Motor neuron (in vitro differentiated cells): ENCODE measurements around the gene CSF3R. TPM values are rescaled to one million over a fixed set of nuclear protein-coding genes. Genes with fewer than 3 reads are reported as not detected.
A peak's percentile ranks its signal among the peaks of the same experiment; 100 is the strongest.
"Not testable (repeated sequence)": the region's sequence is repeated elsewhere in the genome, so short reads cannot be mapped to it uniquely, and the experiment has no call there.

Source experiments
- ATAC-seq, 8 experiments: fragments of 200-7000 bp; cut with Tn5 transposase; replicated peaks in 6 of 8; 2 replicates each; pipeline ENCODE4 v1.8.0; 2021; ENCODE audit warnings: mild to moderate bottlenecking in 8 of 8, moderate library complexity in 8 of 8
- H3K27ac ChIP-seq, 2 donors: fragments of 250-450 bp; sonication (Bioruptor Pico); 2 replicates each; pipeline ENCODE4 v1.9.0; 2021; ENCODE audit warnings: antibody characterized with exemption in 2 of 2, mild to moderate bottlenecking in 2 of 2, moderate library complexity in 1 of 2
- H3K4me1 ChIP-seq, 2 donors: fragments of 250-450 bp; sonication (Bioruptor Pico); replicated peaks in 1 of 2; 2 replicates each; pipeline ENCODE4 v1.6.1; 2021; ENCODE audit warnings: antibody characterized with exemption in 2 of 2, mild to moderate bottlenecking in 2 of 2, moderate library complexity in 1 of 2
- H3K4me3 ChIP-seq, 5 donors: fragments of 250-450 bp; sonication (Bioruptor Pico); 2 replicates each; pipeline ENCODE4 v1.9.0; 2021; ENCODE audit warnings: antibody characterized with exemption in 5 of 5, mild to moderate bottlenecking in 5 of 5, moderate library complexity in 4 of 5
- WGBS, 10 experiments: fragments of 450-650 bp; shearing (Covaris generic); methylation state at CpG; one replicate each; pipeline ENCODE4 v1.0.0; 2022; 5-methylcytosine and 5-hydroxymethylcytosine counted together
- in situ Hi-C, 9 experiments: fragments of 400-800 bp; cut with MboI; loops; one replicate each; pipeline ENCODE4 v1.15.0; 2021; ENCODE audit warnings: low sequenced_read_pairs in 9 of 9, low pct_unique_long_range_greater_than_20kb in 2 of 9; ENCODE audit not compliant: unreplicated experiment in 9 of 9
- total RNA-seq, 8 experiments: library from RNA; unstranded; fragments of 300-600 nt; gene quantifications; 2 replicates each; pipeline versions ENCODE4 v1.2.3 to v1.2.4, GENCODE V29; 2022

The CSF3R gene
- total RNA-seq, 8 experiments from 2014 or later = 0.05 to 6.9 (median 1.7) TPM; not detected in 1

DNA sequence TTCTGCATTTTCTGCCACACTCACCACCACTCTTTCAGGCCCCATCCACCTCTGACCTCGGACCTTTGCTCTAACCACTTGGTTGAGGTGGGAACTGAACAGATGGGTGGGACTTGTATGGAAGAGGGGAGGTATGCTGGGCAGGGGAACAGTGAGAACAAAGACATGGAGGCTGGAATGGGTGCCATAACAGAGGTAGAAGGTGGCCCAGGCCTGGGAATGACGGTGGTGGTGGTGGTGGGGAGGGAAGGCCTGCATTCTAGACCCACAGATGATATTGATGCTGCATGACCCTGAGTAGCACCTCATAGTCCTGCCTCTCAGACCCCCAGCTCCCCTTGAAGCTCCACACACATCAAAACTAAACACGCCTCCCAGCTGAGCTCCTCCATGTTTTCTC, 5.2 kb upstream of the CSF3R start:
- in situ Hi-C loops = no loop called here

DNA sequence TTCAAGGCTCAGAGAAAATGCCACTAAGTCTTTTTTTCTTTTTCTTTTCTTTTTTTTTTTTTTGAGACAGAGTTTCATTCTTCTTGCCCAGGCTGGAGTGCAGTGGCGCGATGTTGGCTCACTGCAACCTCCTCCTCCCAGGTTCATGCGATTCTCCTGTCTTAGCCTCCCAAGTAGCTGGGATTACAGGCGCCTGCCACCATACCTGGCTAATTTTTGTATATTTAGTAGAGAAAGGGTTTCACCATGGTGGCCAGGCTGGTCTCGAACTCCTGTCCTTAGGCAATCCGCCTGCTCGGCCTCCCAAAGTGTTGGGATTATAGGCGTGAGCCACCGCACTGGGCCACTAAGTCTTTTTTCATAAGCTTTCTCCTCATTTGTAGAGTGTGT, 4.6 kb upstream of the CSF3R start:
- in situ Hi-C loops, ATAC-seq, H3K4me3 ChIP-seq, H3K27ac ChIP-seq: not testable (repeated sequence)
- H3K4me1 ChIP-seq = peaks cover 3 to 13% of the 10 kb centered on the region in 2 donors
- 65 to 100% (median 93%) methylated on average over 1 to 9 of the region's 9 CpGs; no CpG with 5 or more reads in 1 of the 10 experiments for WGBS, 10 experiments

More for the DNA sequence above, 5.2 kb upstream of the CSF3R start:
- WGBS, 10 experiments = 67 to 100% (median 90%) methylated on average over 1 to 2 of the region's 3 CpGs; no CpG with 5 or more reads in 5 of the 10 experiments
- Histone ChIP-seq H3K4me1 (peaks cover 3 to 7% of the 10 kb centered on the region in 2 donors), H3K4me3 (no peak overlapping the region), H3K27ac (no peak overlapping the region)
- ATAC-seq = no peak

DNA sequence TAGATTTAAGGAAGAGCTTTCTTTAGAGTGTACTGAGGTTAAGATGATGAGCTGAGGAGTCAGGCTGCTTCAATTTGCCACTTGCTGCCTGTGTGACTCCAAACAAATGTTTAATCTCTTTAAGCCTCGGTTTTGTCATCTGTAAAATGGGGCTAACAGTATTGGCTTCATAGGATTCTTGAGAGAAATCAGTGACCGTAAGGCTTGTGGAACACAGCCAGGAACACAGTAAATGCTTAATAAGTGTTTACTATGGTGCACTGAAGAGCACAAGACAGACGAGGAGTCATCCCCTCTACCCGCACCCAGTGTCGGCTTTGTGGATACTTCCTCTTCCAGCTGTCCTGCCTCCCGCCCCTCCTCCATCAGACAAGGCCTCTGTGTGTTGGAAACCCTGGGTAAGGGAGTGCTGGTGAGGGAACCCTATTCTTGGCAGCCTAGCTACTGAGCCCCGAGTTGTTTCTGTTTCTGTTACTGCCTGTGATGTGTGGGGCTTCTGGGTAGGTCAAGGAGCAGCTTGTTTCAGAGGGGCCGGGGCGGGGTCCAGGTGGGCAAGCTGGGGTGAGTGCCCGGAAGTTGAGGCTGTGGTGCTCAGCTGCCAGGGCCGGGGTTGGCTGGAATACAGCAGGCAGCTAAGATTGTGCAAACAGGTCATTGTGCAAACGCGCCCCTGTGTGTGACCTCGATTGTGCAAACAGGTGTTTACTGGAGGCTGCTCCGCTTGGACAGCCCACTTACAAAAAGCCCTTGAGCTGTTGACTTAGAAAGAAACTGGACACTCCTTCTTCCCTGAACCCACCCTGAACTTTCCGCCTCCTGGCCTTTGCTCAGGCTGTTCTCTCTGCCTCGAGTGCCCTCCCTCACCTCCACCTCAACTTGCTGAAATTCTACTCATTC, 4.0 kb upstream of the CSF3R start:
- in situ Hi-C loops = no loop called here
- 50 to 82% (median 70%) methylated on average over 2 to 11 of the region's 17 CpGs; no CpG with 5 or more reads in 1 of the 10 experiments for WGBS, 10 experiments
- Histone ChIP-seq H3K4me3 (no peak overlapping the region), H3K4me1 (peaks cover 6 to 19% of the 10 kb centered on the region in 2 donors), H3K27ac (no peak overlapping the region)
- ATAC-seq = peak in 3 of 8 experiments; percentile 15 to 65 (median 41)

DNA sequence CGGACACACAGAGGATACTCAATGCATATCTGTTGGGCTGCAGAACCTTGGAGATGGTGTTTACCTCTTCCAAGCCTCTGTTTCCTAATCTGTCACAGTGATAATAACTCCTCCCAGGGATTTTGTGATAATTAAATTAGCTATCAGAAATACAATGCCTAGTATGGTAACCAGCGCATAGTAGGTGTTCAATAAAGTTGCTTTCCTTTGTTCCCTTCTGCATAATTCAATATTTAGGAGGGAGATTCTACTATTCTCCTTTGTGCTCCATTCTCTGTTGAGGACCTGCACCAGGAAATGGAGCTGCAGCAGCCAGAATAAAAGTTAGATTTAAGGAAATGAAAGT, 3.4 kb upstream of the CSF3R start:
- in situ Hi-C loops = no loop called here
- no peak for ATAC-seq
- no peak overlapping the region for H3K27ac ChIP-seq
- WGBS, 10 experiments = 50 to 100% (median 100%) methylated on average over 1 to 2 of the region's 2 CpGs; no CpG with 5 or more reads in 3 of the 10 experiments
- peaks cover 10 to 23% of the 10 kb centered on the region in 2 donors for H3K4me1 ChIP-seq
- H3K4me3 ChIP-seq = no peak overlapping the region

DNA sequence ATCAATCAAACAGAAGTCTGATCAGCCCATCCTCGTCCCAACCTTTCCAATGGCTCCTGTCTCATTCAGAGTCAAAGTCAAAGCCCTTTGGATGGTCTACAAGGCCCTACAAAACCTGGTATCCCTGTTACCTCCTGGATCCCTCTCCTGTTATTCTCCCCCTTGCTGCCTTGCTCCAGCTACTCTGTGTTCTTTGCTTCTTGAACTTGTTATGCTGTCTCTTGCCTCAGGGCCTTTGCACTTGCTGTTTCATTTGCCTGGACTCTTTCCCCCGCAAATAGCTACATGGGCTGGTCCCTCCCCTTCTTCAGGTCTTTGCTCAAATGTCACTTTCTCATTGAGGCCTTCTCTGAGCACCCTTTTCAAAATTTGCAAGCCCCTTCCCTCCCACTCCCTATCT, 1.4 kb upstream of the CSF3R start:
- 38 to 100% (median 83%) methylated on average over 1 to 2 of the region's 2 CpGs; no CpG with 5 or more reads in 1 of the 10 experiments for WGBS, 10 experiments

GRCh38 chr1:36481771-36482723, 666 bp downstream of the CSF3R start:
- Histone ChIP-seq H3K4me3 (no peak overlapping the region), H3K27ac (no peak overlapping the region), H3K4me1 (peaks cover 6 to 23% of the 10 kb centered on the region in 2 donors)
- WGBS, 10 experiments = 16 to 100% (median 66%) methylated on average over 1 to 24 of the region's 26 CpGs; no CpG with 5 or more reads in 1 of the 10 experiments
- peak in 5 of 8 experiments; percentile 33 to 48 (median 38) for ATAC-seq
- in situ Hi-C loops = no loop called here

More for the DNA sequence above, 1.4 kb upstream of the CSF3R start:
- H3K27ac ChIP-seq = no peak overlapping the region
- no peak for ATAC-seq
- peaks cover 6 to 23% of the 10 kb centered on the region in 2 donors for H3K4me1 ChIP-seq
- in situ Hi-C loops = no loop called here
- no peak overlapping the region for H3K4me3 ChIP-seq

DNA sequence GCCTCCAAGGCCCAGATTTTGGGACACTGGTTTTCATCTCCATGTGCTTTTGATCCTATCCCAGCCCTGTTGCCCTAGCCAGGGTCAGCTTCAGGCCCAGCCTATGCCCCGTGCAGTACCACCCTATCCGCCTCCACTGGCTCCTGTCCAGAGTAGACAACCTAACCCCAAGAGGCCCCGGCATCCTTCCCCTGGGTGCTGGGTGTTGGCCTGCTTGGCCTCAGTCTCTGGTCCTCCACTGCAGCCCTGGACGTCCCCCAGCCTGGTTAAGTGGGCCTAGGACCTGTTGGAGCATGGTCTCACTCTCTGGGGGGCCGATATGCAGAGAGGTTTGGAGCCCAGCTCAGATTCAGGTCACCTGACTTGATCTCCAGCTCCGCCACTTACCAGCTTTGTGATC, 1.6 kb downstream of the CSF3R start:
- in situ Hi-C loops = no loop called here
- Histone ChIP-seq H3K4me3 (no peak overlapping the region), H3K4me1 (peaks cover 6 to 23% of the 10 kb centered on the region in 2 donors), H3K27ac (no peak overlapping the region)
- 76 to 100% (median 93%) methylated on average over 2 to 6 of the region's 6 CpGs; no CpG with 5 or more reads in 6 of the 10 experiments for WGBS, 10 experiments
- peak in 3 of 8 experiments; percentile 5 to 21 (median 5) for ATAC-seq

- H3K4me1 ChIP-seq = peaks cover 15 to 32% of the 10 kb centered on the region in 2 donors
- ATAC-seq = no peak
- H3K27ac ChIP-seq = no peak overlapping the region
- in situ Hi-C loops = no loop called here
- H3K4me3 ChIP-seq = no peak overlapping the region
- WGBS, 10 experiments = 40 to 83% (median 80%) methylated on average over 1 of the region's 2 CpGs; no CpG with 5 or more reads in 7 of the 10 experiments
These were observed 2.6 kb downstream of the CSF3R start for GRCh38 chr1:36480161-36480560.

DNA sequence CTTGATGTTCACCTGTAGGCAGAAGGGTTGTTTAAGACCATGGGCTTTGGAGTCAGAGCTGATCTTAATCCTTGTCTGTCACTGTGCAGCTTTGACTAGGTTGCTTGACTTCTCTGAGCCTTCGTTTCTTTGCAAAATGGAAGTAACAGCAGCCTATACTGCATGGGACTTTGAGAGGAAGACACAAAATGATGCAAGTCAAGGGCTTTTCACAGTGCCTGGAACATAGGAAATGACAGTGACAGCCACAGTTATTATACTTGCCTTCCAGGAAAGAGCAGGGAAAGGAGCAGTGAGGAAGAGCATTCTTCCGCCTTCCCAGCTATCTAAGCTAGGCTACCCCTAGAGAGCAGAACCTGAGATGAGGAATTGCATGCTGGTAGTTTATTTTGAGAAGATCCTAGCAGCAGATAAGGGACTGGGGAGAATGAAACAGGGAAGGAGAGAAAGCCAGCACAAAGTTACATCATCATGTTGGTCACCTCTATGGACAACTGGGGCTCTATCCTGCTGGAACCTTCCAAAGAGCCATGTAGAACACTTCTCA, 3.1 kb downstream of the CSF3R start:
- no peak overlapping the region for H3K27ac ChIP-seq
- in situ Hi-C loops = no loop called here
- peaks cover 16 to 33% of the 10 kb centered on the region in 2 donors for H3K4me1 ChIP-seq
- no peak for ATAC-seq
- no peak overlapping the region for H3K4me3 ChIP-seq
- 25 to 83% (median 79%) methylated on average over 1 to 2 of the region's 2 CpGs; no CpG with 5 or more reads in 3 of the 10 experiments for WGBS, 10 experiments

GRCh38 chr1:36477615-36478014, 5.1 kb downstream of the CSF3R start:
- H3K4me3 ChIP-seq, in situ Hi-C loops, ATAC-seq, H3K27ac ChIP-seq: not testable (repeated sequence)
- WGBS, 10 experiments = 60 to 98% (median 80%) methylated on average over 1 to 9 of the region's 13 CpGs; no CpG with 5 or more reads in 4 of the 10 experiments
- peaks cover 16 to 28% of the 10 kb centered on the region in 2 donors for H3K4me1 ChIP-seq

GRCh38 chr1:36476945-36477344, 5.8 kb downstream of the CSF3R start:
- Histone ChIP-seq H3K4me3 (no peak overlapping the region), H3K27ac (no peak overlapping the region), H3K4me1 (peaks cover 21 to 27% of the 10 kb centered on the region in 2 donors)
- ATAC-seq = no peak
- WGBS, 10 experiments = 25 to 100% (median 91%) methylated on average over 1 to 5 of the region's 5 CpGs
- in situ Hi-C loops = no loop called here

DNA sequence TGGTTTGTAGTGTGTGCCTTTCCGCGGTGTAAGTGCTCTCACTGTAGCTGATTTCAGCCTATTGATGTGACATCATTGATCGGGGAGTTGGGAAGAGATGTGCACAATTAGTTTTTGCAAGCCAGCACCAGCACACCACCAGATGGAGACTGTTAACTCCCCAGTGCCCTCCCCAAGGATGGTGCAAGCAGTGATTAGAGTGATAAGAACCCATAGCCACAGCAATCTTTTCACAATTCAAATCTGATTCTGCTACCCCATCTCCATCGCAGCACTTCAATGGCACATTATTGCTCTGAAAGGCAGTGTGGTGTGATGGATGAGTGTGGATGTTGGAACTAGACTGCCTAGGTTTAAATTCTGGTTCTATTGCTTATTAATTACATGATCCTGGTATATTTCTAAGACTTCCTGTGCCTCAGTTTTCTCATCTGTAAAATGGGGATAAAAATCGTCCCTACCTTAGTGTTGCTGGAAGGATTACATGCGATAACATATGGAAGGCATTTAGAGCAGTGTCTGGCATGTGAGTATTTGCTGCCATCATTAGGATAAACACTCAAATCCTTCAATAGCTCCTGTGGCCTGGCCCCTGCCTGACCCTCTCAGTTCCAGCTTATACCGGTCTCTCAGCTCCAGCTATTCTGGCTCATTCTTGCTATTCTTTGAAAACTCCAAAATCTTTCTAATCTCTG, 6.7 kb downstream of the CSF3R start:
- ATAC-seq = peak in 3 of 8 experiments; percentile 5 to 17 (median 14)
- in situ Hi-C loops = no loop called here

More for the DNA sequence above, 6.7 kb downstream of the CSF3R start:
- Histone ChIP-seq H3K27ac (peak overlapping the region; percentile 39 to 47), H3K4me3 (no peak overlapping the region), H3K4me1 (peaks cover 23 to 27% of the 10 kb centered on the region in 2 donors)
- WGBS, 10 experiments = 45 to 100% (median 85%) methylated on average over 1 to 7 of the region's 7 CpGs
